AG10803 (cell line): ENCODE data around the gene ABCB7.

ENCODE experiments used
- DNase-seq: peaks from one replicate; pipeline ENCODE4 v3.0.0; 2010; ENCODE audit warnings: low read depth
- H3K4me3 ChIP-seq: 2 replicates; pipeline ENCODE4 v1.5.1; 2011; ENCODE audit warnings: mild to moderate bottlenecking, low read length, control low read depth
- CTCF ChIP-seq: conservative IDR thresholded peaks from 2 replicates; pipeline ENCODE4 v1.5.1; 2011; ENCODE audit warnings: mild to moderate bottlenecking, low read length, control low read depth, inconsistent platforms

ABCB7 gene

GRCh38 chrX:75084757-75085156 lies 71.3 kb downstream of the ABCB7 start:
- TF ChIP-seq CTCF, result no peak
- no peak for DNase-seq
- no peak overlapping the region for H3K4me3 ChIP-seq

GRCh38 chrX:75076429-75076828 lies 79.7 kb downstream of the ABCB7 start:
- no peak for TF ChIP-seq CTCF
- no peak for DNase-seq

GRCh38 chrX:75074475-75074874 lies 81.6 kb downstream of the ABCB7 start:
- TF ChIP-seq CTCF, result no peak
- no peak overlapping the region for H3K4me3 ChIP-seq
- no peak for DNase-seq

More at GRCh38 chrX:75076429-75076828, 79.7 kb downstream of the ABCB7 start:
- H3K4me3 ChIP-seq, result no peak overlapping the region

GRCh38 chrX:75071334-75071733 lies 84.7 kb downstream of the ABCB7 start:
- DNase-seq, result no peak
- TF ChIP-seq CTCF, result no peak
- no peak overlapping the region for H3K4me3 ChIP-seq

- DNase-seq, result peak; percentile 3
- no peak for TF ChIP-seq CTCF
These were observed 88.2 kb downstream of the ABCB7 start for GRCh38 chrX:75067931-75068330.

GRCh38 chrX:75061701-75062100 lies 94.4 kb downstream of the ABCB7 start:
- H3K4me3 ChIP-seq, result no peak overlapping the region
- peak; percentile 1 for DNase-seq
- no peak for TF ChIP-seq CTCF

More at GRCh38 chrX:75067931-75068330, 88.2 kb downstream of the ABCB7 start:
- H3K4me3 ChIP-seq, result no peak overlapping the region

GRCh38 chrX:75051047-75051446 lies 105.0 kb downstream of the ABCB7 start:
- H3K4me3 ChIP-seq, result no peak overlapping the region
- DNase-seq, result no peak
- TF ChIP-seq CTCF, result no peak
